Tibial nerve (tissue), 4 donors: Measurements from ENCODE around the gene SHC1.

Experiments
- EP300 ChIP-seq, 2 donors: sonication (generic); formaldehyde crosslinking; IDR thresholded peaks; one replicate each; pipeline ENCODE4 v1.6.1; 2017; ENCODE audit warnings: antibody characterized with exemption in 2 of 2, mild to moderate bottlenecking in 1 of 2
- POLR2A ChIP-seq, 2 donors: fragments of 450-650 bp; IDR thresholded peaks; one replicate each; pipeline ENCODE4 v1.6.1; 2017; ENCODE audit warnings: antibody characterized with exemption in 2 of 2, mild to moderate bottlenecking in 2 of 2, moderate library complexity in 2 of 2
- TF ChIP-seq, protein P1 (sequence below), 5 experiments: fragments of 200-600 bp in 3 of 5; fragments of 450-650 bp in 2 of 5; sonication (generic) in 3 of 5; IDR thresholded peaks; one replicate each; pipeline ENCODE4 v1.5.1; 2016 to 2019; ENCODE audit warnings: antibody characterized with exemption in 5 of 5, mild to moderate bottlenecking in 3 of 5, moderate library complexity in 2 of 5

DNA sequence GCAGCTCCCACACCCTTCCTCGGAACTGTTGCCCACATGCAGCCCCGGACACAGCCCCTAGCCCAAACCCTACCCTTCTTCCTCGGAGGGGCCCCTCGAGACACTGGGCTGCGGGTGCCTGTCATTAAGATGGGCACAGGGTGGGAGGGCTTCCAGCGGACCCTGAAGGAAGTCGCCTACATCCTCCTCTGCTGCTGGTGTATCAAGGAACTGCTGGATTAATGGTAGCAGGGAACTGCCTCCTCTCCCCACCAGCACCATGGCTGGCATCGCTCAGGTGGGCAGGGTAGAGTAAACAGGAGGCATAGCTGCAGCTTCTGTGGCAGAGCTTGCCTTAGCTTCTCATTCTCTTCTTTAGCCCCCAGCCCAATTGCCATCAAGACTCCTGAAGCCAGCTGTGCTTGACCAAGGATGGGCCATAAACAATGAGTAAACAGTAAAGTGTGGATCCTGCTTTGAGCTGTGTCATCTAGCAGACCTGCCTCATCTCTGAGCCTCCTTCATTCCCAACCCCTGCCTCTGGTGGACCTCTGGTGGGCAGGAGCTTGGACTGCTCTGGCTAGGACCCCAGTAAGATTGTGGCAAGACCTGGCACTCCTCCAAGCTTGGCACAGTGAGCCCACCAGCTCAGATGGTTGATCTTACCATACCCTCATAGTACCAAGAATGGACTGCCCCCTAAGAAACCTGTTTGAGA is 23.2 kb upstream of the SHC1 start, which contains the start of gene LENEP:
- TF ChIP-seq, protein P1, sequence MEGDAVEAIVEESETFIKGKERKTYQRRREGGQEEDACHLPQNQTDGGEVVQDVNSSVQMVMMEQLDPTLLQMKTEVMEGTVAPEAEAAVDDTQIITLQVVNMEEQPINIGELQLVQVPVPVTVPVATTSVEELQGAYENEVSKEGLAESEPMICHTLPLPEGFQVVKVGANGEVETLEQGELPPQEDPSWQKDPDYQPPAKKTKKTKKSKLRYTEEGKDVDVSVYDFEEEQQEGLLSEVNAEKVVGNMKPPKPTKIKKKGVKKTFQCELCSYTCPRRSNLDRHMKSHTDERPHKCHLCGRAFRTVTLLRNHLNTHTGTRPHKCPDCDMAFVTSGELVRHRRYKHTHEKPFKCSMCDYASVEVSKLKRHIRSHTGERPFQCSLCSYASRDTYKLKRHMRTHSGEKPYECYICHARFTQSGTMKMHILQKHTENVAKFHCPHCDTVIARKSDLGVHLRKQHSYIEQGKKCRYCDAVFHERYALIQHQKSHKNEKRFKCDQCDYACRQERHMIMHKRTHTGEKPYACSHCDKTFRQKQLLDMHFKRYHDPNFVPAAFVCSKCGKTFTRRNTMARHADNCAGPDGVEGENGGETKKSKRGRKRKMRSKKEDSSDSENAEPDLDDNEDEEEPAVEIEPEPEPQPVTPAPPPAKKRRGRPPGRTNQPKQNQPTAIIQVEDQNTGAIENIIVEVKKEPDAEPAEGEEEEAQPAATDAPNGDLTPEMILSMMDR (IDR thresholded peaks at IDR 0.05): no peak
- TF ChIP-seq EP300 (IDR thresholded peaks at IDR 0.05) (no peak), POLR2A (IDR thresholded peaks at IDR 0.05) (no peak)
